ENCODE data around the gene ART5.
"Not testable (repeated sequence)": the region's sequence is repeated elsewhere in the genome, so short reads cannot be mapped to it uniquely, and the experiment has no call there.

ART5 gene

DNA sequence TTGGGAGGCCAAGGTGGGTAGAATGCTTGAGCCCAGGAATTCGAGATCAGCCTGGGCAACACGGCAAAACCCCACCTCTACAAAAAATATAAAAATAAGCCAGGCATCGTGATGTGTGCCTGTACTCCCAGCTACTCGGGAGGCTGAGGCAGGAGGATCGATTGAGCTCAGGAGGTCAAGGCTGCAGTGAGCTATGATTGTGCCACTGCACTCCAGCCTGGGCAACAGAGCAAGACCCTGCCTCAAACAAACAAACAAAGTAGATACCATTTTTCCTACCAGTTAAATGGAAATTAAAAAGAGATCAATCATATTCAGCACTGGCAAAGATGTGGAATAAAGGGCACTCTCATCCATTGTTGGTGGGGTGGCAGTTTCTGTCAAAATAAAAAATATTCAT, 15.5 kb upstream of the ART5 start:
- not testable (repeated sequence) for DNase-seq (ENCODE audit: low spot score)

DNA sequence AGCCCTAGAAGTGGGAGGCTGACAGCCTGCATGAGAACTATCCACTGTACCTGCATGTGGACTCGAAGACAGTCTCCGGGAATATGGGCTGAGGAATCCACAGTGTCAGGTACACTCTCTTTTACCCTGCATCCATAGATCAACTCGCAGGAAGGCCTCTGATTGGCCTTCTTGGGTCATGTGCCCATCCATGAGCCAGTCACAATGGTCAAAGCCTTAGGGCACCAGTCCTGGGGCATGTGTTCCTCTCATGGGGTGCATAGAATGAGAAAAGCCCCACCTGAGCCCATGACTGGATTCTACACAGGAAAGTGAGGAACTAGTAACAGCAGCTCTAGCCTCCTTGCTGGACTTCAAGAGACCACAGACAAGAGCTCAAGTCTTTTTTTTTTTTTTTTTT, 13.8 kb upstream of the ART5 start:
- DNase-seq (ENCODE audit: low spot score): no peak

DNA sequence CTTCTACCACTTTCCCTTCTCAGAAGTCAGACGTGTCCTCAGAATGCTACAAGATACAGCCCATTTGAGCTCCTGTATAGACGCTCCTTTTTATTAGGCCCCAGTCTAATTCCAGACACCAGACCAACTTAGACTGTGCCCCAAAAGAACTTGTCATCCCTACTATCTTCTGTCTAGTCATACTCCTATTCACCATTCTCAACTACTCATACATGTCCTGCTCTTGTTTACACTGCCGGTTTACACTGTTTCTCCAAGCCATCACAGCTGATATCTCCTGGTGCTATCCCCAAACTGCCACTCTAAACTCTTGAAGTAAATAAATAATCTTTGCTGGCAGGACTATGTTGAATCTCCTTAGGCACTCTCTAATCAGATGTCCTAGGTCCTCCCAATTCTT, 10.7 kb upstream of the ART5 start:
- not testable (repeated sequence) for DNase-seq (ENCODE audit: low spot score)

DNA sequence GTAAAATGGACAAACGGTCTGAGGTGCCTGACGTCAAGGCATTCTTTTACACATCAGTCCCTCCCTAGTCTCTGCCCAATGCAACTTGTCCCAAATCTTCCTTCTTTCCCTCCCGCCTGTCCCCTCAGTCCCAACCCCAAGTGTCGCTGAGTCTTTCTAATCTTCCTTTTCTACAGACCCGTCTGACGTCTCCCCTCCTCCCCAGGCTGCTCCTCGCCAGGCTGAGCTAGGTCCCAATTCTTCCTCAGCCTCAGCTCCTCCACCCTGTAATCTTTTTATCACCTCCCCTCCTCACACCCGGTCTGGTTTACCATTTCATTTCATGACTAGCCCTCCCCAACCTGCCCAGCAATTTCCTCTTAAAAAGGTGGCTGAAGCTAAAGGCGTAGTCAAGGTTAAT, 7.6 kb upstream of the ART5 start:
- DNase-seq (ENCODE audit: low spot score): not testable (repeated sequence)

DNA sequence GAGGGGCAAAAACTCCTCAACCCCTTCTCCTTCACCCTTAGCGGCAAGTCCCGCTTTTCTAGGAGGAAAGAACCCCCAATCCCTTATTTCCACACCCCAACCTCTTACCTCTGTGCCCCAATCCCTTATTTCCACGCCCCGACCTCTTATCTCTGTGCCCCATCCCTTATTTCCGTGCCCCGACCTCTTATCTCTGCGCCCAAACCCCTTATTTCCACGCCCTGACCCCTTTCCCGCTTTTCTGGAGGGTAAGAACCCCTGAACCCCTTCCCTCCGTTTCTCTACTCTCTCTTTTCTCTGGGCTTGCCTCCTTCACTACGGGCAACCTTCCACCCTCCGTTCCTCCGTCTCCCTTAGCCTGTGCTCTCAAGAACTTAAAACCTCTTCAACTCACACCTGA, 7.1 kb upstream of the ART5 start:
- not testable (repeated sequence) for DNase-seq (ENCODE audit: low spot score)

DNA sequence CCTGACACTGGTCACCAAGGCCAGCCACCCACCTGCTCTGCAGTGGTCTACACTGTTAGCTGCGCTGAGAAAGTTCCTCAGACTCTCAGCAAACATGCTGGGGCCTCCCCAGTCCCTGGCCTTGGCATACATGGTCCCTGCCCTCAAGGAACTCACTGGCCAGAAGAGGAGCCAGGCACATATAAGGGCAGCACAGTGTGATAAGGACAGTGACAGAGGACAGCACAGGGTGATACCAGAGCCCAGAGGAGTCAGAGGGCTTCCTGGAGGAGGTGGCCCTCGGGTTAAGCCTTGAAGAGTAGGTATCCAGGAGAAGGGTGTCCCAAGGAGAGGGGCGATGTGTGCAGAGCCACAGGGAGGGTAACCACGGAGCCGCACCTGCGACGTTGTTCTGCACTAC, 3.8 kb upstream of the ART5 start:
- DNase-seq (ENCODE audit: low spot score): no peak

DNA sequence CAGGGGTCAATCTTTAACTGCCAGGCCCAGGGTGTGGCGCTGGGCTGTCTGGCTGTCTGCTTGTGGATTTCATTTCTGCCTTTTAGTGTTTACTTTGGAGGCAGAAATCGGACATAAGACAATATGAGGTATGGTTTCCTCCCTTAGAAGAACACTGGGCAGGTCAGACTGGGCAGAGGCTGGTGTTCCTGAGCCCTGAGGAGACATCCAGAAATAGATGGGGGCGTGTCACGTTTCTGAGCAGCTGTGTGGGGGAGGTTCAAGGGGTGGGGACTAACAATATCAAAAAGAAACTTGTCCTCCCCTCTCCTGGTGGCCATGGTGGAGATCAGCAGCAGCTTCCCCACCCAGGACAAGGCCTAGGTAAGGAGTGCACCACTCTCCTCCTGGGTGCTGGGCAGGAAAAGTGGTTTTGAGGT, 3.0 kb upstream of the ART5 start, which contains the start of gene ART1:
Gene ART1, plus strand, starts transcription at position 312 of the 419 bp plus-strand sequence. CDS start 14,086 bp downstream, outside the sequence.
- DNase-seq (ENCODE audit: low spot score): no peak

DNA sequence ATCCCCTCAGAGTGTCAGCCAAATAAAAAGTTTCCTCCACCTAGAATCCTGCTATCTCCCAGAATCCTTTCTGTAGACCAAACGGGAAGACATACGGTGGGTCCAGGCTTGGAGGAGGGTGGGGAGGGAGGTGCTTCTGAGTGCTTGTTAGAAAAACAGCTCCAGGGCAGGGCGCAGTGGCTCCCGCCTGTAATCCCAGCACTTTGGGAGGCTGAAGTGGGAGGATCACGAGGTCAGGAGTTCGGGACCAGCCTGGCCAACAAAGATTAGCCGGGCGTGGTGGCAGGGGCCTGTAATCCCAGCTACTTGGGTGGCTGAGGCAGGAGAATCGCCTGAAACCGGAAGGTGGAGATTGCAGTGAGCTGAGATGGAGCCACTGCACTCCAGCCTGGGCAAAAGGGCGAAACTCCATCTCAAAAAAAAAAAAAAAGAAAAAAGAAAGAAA, 1.3 kb upstream of the ART5 start:
- not testable (repeated sequence) for DNase-seq (ENCODE audit: low spot score)

DNA sequence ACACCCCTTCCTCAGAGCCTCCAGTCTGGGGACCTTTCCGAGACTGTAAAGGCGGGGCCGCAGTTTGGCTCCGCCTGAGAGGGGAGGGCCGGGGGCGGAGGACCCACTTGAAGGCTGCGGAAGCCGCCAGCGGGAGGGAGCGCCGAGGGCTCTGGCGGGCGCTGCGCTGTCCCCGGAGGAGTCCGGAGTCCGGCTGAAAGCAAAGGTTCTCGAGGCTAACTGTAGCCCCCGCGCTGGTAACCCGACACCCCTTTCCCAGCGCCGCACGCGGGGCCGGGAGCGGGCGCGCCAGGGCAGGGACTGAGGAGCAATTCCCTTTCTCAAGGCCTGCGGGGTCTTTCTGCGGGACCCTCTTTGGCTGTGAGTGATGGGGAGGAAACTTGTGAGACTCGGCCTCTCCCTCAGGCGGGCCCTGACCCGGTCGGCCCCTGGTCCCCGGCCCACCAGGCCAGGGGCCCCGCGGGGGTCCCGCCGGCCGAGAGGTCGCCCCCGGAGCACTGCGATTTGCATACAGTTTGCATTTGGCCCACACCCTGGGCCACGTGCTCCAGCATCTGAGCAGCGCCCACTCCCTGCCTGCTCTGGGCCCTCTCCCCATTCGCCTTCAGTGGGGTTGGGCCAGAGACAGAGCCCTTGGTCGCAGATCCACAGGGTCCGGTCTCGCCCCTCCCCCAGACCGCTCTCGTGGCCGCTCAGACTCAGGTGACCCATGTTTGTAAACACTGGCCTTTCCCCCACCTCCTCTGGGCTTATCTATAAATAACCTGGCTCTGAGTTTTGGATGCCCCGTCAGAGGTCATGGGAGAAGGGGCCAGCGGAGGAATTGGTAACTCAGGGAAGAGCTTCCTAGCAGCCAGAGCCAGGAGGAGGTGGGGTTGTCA, 519 bp upstream of the ART5 start:
- DNase-seq (ENCODE audit: low spot score): peak; percentile 52

DNA sequence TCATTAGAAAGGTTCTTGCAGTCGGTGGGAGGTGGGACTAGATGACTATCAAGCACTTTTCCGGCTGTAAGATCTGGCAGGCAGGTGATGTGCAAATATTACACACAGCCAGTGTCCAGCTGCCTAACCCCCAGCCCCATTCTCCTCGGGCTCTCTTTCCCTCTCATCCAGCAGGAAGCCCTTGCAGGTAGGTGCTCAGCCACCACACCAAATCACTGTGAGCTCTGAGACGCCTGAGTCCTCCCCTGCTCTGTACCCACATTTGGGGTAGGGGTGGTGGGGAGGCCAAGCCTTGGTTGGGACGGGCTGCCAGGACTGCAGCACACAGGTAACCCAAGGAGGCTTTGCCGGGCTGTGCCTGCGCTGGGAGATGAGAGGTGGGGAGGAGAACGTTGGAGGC, 601 bp downstream of the ART5 start:
- no peak for DNase-seq (ENCODE audit: low spot score)

DNA sequence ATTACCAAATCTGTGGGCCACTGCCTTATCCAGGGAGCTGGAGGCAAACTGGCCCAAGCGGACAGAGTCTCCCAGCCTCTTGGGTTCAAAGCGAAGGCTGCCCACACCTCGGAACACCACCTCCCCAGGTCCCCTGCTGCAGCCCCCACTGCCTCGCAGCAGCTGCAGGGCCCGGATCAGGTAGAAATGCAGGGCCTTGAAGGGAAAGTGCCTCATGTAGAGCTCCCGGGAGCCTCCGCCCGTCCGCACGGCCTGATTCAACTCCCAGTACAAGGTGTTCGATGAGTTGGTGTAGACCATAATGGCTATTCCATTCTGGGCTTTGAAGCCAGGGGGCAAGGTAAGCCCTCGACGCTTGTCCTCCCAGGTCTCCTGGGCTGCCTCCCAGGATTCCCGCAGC, 2.0 kb downstream of the ART5 start:
- no peak for DNase-seq (ENCODE audit: low spot score)

DNA sequence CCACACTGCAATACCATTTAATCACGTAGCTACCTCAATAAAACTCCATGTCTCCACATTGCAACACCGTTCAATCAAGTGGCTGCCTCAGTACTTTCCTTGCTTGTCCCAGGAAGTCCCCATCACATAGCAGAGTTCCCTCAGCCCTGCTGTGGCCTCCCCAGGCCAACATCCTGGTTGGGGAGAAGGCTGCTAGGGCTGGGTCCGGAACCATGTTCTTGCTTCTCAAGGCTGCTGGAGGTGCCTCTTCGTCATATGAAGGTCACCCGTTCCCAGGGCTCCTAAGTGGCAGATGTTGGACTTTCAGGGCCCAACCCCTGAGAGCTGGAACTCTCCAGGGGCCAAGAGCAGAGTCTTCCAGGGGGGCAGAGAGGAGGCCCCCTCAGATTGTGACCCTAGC, 3.3 kb downstream of the ART5 start:
- DNase-seq (ENCODE audit: low spot score): no peak

DNA sequence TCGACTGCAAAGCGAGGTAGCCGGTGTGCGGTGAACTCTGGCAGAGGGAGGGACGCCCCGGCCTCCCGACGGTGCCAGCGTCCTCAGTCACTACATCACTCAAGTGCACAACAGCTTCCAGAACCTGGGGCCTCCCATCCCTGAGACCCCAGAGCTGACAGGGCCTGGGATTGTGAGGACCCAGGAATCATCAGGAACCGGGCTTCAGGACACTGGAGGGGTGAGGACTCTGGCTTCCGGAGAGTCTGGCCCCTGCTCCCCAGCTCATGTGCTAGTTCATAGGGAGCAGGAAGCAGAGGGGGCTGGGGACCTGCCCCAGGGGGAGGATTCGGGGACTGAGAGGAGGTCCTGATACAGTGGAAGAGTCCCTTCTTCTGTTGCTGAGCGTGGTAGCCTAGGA, 4.6 kb downstream of the ART5 start:
- no peak for DNase-seq (ENCODE audit: low spot score)

DNA sequence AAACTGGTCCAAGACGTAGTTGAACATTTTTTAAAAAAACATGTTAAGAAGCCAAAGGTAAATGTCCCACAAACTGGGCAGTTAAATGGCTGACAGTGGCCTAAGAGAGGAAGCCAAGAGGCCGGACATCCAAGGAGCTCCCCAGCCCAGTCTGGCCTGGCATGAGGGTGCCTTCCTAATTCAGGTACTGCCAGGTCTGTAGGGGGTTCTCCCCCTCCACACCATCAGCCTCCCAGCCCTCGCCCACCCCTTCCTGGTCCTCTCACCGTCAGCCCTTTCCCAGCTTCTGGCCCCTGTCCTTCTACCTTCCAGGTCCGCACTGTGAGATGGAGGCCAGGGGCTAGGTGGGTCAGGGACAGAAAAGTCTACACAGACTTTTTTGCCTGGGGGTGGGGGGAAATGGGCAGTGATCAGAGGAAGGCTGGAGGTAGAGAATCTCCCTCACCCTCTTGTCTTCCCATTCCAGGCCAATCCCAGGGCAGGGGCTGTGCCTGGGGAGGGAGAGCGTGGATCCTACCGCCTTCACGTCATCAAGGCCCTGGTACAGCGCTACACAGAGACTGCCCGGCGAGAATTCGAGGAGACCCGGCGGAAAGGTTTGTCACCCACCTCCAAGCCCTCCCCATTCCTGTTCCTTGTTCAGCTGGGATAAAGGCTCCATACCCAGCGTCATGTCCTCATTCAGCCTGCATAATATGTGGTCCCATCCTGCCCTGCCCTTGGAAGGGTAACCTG, 6.0 kb downstream of the ART5 start:
- no peak for DNase-seq (ENCODE audit: low spot score)

DNA sequence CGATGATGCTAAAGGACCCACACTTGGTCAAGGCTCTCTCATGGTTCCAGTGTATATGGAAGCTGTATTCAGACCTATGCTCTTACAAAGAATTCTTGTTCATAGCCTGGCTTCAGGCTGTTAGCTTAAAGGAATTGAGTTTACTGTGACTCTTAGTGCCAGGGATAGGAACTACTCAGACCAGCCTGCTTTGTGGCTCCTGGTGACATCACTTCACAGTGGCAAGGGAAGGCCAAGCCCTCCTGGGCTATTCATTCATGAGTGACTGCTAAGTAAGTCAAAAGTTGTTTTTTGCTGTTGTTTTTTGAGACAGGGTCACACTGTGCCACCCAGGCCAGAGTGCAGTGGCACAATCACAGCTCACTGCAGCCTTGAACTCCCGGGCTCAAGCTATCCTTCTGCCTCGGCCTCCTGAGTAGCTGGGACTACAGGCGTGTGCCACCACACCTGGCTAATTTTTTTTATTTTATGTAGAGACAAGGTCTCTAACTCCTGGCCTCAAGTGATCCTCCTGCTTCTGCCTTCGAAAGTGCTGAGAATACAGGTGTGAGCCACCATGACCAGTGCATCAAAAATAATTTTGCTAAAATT, 9.6 kb downstream of the ART5 start:
- DNase-seq (ENCODE audit: low spot score): no peak

DNA sequence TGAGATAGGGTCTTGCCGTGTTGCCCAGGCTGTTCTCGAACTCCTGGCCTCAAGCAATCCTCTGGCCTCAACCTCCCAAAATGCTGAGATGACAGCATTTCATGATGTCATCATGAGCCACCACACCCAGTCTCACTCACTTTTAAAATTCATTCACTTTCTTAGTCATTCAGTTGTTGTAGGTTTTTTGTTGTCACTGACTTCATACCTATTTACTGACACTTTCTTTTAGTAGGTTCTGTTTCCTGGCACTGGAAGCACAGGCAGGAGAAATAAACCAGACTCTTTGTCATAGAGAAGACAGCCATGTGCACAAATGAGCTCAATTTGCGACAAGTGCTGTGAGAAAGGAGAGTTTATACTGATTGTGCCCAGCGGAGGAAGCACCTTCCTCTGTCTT, 10.5 kb downstream of the ART5 start:
- no peak for DNase-seq (ENCODE audit: low spot score)

DNA sequence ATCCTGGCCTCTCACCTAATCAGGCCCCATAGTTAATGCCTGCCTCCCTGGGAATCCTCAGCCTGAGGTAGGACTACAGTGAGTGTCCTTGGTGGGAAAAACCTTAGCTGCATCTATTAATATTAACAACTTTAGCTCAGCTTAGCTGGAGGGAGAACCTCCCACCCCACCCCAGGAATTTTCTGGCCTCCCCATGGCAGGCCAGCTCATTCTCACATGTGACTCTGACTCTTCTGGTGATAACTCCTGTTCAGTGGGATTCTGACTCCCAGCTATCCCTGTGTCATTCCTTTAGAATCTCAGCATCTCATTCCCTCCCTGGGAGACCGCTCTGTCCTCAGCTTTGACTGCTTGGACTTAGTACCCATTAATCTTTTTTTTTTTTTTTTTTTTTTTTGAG, 14.5 kb downstream of the ART5 start:
- no peak for DNase-seq (ENCODE audit: low spot score)

DNA sequence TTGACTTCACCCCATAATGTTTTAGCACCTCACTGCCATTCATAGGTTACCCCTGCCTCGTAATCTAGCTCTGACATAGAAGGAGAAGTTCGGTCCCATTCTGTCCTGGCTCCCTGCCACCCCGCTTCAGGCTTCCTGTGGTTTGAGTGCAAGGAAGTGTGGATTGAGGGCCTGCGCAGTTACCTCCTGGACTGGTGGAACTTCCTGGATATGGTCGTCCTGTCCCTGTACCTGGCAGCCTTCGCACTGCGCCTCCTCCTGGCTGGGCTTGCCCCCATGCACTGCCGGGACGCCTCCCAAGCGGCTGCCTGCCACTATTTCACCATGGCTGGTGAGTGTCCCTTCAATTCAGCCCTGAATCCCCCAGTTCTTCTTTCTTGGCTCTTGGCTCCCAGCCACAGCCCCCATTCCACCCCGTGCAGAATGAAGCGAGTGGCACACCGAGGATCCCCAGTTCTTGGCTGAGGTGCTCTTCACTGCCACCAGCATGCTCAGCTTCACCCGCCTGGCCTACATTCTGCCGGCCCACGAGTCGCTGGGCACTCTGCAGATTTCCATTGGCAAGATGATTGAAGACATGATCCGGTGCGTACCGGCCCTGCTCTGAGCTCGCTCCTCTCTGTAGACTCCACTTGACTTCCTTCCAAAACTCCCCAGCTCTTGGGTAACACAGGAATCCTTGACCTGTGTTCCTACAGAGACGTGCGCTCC, 15.4 kb downstream of the ART5 start:
- DNase-seq (ENCODE audit: low spot score): no peak

DNA sequence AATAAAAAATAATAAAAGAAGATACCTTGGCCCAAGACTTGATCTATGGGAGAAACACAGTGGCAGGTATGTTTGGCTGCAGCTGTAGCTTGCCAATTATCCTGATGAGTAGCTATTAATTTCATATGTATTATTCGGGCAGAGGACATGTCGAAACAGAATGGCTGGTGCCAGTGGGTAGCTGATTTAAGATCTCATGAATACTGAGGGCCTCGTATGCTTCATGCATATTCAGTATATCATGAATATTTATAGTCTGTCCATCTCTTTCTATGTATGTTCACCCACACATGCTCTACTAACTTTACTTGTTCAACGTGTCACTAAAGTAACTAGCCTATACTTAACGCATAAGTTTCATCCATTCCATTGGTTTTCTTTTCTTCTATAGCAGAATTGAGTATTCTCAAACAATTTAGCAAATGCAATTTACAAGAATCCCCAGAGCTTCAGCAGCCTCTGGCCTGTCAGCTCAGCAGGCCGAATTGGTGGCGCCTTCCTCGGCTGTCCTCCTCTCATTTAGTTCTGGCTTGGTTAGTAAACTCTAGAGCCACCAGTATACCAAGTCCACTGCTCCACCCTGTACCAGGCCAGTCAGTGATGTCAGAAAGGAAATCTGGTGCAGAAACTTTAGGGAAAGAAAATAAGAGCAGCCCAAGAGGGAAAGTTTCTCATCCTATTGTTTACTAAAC, 17.9 kb downstream of the ART5 start:
- no peak for DNase-seq (ENCODE audit: low spot score)

DNA sequence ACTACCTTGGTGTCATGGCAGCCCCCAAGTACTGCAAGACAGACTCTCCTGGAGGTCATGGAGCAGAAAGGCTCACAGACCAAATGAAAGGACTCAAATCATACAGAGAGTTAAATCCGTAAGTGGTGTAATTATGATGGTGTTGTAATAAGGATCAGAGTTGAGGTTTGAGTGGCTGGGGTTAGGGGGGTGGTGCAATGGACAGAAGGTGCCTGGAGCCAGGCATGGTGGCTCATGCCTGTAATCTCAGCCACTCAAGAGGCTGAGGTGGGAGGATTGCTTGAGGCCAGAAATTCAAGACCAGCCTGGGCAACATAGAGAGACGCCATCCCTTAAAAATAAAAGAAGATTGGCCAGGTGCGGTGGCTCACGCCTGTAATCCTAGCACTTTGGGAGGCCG, 18.7 kb downstream of the ART5 start:
- DNase-seq (ENCODE audit: low spot score): no peak

DNA sequence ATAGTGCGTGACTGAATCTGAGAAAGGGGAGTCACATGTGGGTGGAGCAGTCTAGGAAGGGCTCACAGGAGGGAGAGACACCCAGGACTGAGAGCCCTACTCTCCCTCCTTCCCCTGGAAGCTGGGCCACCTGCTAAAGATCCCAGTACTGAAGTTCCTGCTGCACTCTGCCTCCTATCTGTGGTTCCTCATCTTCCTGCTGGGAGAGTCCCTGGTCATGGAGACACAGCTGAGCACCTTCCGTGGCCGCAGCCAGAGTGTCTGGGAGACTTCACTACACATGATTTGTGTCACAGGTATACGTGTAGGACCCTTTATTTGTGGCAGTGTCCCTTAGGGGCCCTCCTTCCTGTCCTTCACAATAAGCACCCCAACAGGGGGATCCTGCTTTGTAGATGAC, 19.3 kb downstream of the ART5 start:
- DNase-seq (ENCODE audit: low spot score): no peak

DNA sequence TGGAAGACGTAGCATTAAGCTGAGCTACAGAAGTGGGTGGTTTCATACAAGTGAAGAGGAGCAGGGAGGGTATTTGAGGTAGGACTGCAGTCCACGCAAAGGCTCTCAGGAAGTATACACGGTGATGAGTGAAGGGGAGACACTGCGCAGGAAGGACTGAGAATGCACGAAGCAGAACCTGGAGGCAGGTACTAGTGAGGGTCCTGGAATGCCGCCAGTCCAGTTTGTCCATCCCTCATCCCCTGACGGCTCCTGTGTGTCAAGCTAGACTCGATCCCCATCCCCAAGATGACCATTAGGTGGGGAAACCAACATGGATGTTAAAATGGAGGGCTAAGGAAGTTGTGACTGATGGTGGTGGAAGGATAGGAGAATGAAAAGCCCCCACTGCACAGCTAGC, 23.8 kb downstream of the ART5 start:
- DNase-seq (ENCODE audit: low spot score): no peak
